Ovary (tissue), 9 donors: ENCODE data around the gene LOX. TPM values are rescaled to one million over a fixed set of nuclear protein-coding genes. Genes with fewer than 3 reads are reported as not detected.

Source experiments
- DNase-seq, 5 donors: peaks; one replicate each; pipeline ENCODE4 v3.0.0-alpha.2; 2019 to 2020
- H3K27ac ChIP-seq, 2 donors: fragments of 200-600 bp; one replicate each; pipeline versions ENCODE4 v1.5.1 to v1.8.0; 2019 to 2022
- H3K27me3 ChIP-seq: fragments of 200-600 bp; one replicate; pipeline ENCODE4 v1.8.0; 2022
- H3K36me3 ChIP-seq: fragments of 200-600 bp; sonication (generic); one replicate; pipeline ENCODE4 v1.5.1; 2019
- H3K4me1 ChIP-seq: one replicate; pipeline ENCODE4 v1.8.1; 2013; ENCODE audit warnings: mild to moderate bottlenecking, moderate library complexity; ENCODE audit not compliant: insufficient read depth
- H3K4me3 ChIP-seq: fragments of 200-600 bp; sonication (generic); one replicate; pipeline ENCODE4 v1.5.1; 2017
- H3K9me3 ChIP-seq, 2 donors: fragments of 200-600 bp in 1 of 2; sonication (generic) in 1 of 2; one replicate each; pipeline versions ENCODE4 v1.5.1 to v1.8.1; 2013 to 2019; ENCODE audit warnings: mild to moderate bottlenecking in 1 of 2, moderate library complexity in 1 of 2
- EP300 ChIP-seq: sonication (generic); formaldehyde crosslinking; IDR thresholded peaks from one replicate; pipeline ENCODE4 v1.6.1; 2017; ENCODE audit warnings: antibody characterized with exemption
- POLR2A ChIP-seq: fragments of 450-650 bp; IDR thresholded peaks from one replicate; pipeline ENCODE4 v1.6.1; 2017; ENCODE audit warnings: antibody characterized with exemption, mild to moderate bottlenecking, moderate library complexity
- WGBS, 3 donors: extraction: QIAGEN DNeasy Blood & Tissue Kit in 1 of 3; methylation state at CpG; one replicate each; pipeline versions ENCODE4 v1.1.5 to v1.1.7; 2013 to 2017; 5-methylcytosine and 5-hydroxymethylcytosine counted together
- intact Hi-C, 4 donors: fragments of 100-400 bp; cut with DNase I; formaldehyde crosslinking; loops; one replicate each; pipeline versions ENCODE4 v1.11.0 to v1.15.1; 2022 to 2023
- polyA plus RNA-seq, 2 donors: library from polyadenylated mRNA; stranded (reverse); fragments of 200-250 nt in 1 of 2; fragments of 350-450 nt in 1 of 2; fragmentation: Illumina TruSeq in 1 of 2; extraction: RNeasy Lipid Tissue Mini Kit (QIAGEN cat#74804) in 1 of 2; gene quantifications; one replicate each; pipeline ENCODE4 v1.2.3, GENCODE V29; 2013 to 2014
- total RNA-seq, 7 donors: library from RNA; depleted of rRNA in 2 of 7; stranded (reverse); fragments of >200 nt in 2 of 7; fragmentation: NEBNext Ultra II Directional in 3 of 7; extraction: Animal tissue kit (Norgen Biotek cat#: 25700) in 3 of 7; gene quantifications; one replicate each; pipeline versions ENCODE4 v1.1.0 to v1.2.4, GENCODE V29; 2016 to 2023
- TF ChIP-seq, protein P1 (sequence below), 3 donors: fragments of 450-650 bp in 2 of 3; fragments of 200-600 bp in 1 of 3; IDR thresholded peaks; one replicate each; pipeline versions ENCODE4 v1.5.1 to v1.8.0; 2016 to 2022; ENCODE audit warnings: antibody characterized with exemption in 3 of 3, mild to moderate bottlenecking in 1 of 3
- donor health status: DM: no; HTN: no; CAD: no; lungs with moderate emphysema.
- donor health status: DM: no; HTN: no; CAD: no.
- donor health status: Bipolar disorder and iron deficiency.
- donor health status: DM: yes; HTN: yes; CAD: no.
- donor health status: DM: no; HTN: no; CAD: no.
- donor health status: DM: yes; HTN: yes; CAD: no.

Gene LOX
- total and polyA plus RNA-seq, 9 donors = 6.9 to 23.5 (median 10.9) TPM

DNA sequence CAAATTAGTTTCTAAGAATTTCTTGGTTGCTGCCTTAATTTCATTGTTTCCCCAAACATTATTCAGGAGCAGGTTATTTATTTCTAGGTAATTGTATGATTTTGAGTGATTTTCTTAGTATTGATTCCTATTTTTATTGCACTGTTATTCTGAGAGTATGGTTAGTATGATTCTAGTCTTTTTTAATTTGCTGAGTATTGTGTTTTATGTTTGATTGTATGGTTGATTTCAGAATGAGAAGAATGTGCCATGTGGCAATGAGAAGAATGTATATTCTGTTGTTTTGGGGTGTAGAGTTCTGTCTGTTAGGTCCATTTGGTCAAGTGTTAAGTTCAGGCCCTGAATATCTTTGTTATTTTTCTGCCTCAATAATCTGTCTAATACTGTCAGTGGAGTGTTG is 27.1 kb downstream of the LOX start:
- Histone ChIP-seq H3K27ac (no peak overlapping the region), H3K4me3 (no peak overlapping the region), H3K4me1 (no peaks in the 10 kb centered on the region), H3K9me3 (no peaks in the 10 kb centered on the region), H3K27me3 (no peaks in the 10 kb centered on the region), H3K36me3 (no peaks in the 10 kb centered on the region)
- intact Hi-C loops = no loop called here
- DNase-seq = no peak
- no peak for TF ChIP-seq POLR2A
- TF ChIP-seq, protein P1, sequence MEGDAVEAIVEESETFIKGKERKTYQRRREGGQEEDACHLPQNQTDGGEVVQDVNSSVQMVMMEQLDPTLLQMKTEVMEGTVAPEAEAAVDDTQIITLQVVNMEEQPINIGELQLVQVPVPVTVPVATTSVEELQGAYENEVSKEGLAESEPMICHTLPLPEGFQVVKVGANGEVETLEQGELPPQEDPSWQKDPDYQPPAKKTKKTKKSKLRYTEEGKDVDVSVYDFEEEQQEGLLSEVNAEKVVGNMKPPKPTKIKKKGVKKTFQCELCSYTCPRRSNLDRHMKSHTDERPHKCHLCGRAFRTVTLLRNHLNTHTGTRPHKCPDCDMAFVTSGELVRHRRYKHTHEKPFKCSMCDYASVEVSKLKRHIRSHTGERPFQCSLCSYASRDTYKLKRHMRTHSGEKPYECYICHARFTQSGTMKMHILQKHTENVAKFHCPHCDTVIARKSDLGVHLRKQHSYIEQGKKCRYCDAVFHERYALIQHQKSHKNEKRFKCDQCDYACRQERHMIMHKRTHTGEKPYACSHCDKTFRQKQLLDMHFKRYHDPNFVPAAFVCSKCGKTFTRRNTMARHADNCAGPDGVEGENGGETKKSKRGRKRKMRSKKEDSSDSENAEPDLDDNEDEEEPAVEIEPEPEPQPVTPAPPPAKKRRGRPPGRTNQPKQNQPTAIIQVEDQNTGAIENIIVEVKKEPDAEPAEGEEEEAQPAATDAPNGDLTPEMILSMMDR (IDR thresholded peaks at IDR 0.05) = no peak
- no peak for TF ChIP-seq EP300

DNA sequence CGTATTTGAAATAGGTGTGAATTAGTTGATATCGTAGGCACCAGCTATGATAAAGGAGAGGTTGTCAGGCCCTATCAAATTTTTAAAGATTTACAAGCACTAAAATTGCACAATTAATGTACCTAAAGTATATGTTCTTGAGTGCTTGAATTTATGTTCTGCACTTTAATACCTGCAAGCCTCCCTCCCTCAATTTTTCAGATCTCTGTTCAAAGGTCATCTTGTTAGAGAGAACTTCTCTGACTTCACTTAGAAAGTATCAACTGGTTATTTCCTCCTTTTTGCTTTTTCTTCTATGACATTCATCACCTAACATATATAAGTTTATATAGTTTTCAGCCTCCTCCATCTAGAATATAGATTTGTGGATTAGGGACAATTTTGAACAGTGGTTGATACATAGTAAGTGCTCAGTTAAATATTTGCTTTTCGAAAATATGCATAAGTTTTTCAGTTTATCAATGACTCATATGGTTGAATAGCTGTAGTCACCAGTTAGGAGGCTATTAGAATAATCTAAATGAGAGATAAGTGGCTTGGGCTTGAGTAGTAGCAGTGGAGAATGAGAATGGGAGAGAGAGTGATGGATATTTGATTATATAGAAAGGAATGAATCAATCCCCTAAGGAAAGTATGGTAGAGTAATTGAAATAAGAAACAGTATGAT is 37.3 kb downstream of the LOX start:
- 35 to 56% (median 38%) methylated on average over 3 of the region's 3 CpGs for whole genome bisulfite sequencing, 3 donors
- H3K27me3 ChIP-seq = no peaks in the 10 kb centered on the region
- no peak overlapping the region for H3K4me3 ChIP-seq
- no peak for DNase-seq
- TF ChIP-seq EP300 = no peak
- no peaks in the 10 kb centered on the region for H3K4me1 ChIP-seq
- intact Hi-C loops = no loop called here
- H3K9me3 ChIP-seq = no peaks in the 10 kb centered on the region
- no peaks in the 10 kb centered on the region for H3K36me3 ChIP-seq
- no peak overlapping the region for H3K27ac ChIP-seq

DNA sequence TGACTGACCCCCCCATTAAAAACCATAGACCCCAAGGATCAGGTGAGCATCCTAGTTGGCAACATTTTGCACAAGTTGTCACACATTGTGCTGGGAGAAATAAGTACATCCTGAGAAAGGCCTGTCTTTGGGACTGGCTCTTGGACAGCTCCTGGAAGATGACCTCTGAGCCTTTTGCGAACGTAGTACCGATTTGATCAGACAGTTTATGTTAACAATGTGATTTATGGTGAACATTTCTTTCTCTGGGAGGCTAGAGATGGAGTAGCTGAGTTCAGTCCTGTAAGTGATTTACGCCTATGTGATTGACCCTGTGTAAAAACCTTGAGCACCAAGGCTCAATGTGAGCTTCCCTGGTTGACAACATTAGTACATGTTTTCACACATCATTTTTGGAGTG is 41.7 kb downstream of the LOX start:
- Histone ChIP-seq H3K27me3 (no peaks in the 10 kb centered on the region), H3K4me3 (no peak overlapping the region), H3K36me3 (no peaks in the 10 kb centered on the region), H3K4me1 (no peaks in the 10 kb centered on the region), H3K9me3 (no peaks in the 10 kb centered on the region), H3K27ac (no peak overlapping the region)
- intact Hi-C loops = no loop called here
- no peak for DNase-seq
- WGBS, 3 donors = 67 to 80% (median 72%) methylated on average over 4 of the region's 4 CpGs
- TF ChIP-seq POLR2A = no peak
- TF ChIP-seq, protein P1 (IDR thresholded peaks at IDR 0.05) = no peak
- TF ChIP-seq EP300 = no peak

DNA sequence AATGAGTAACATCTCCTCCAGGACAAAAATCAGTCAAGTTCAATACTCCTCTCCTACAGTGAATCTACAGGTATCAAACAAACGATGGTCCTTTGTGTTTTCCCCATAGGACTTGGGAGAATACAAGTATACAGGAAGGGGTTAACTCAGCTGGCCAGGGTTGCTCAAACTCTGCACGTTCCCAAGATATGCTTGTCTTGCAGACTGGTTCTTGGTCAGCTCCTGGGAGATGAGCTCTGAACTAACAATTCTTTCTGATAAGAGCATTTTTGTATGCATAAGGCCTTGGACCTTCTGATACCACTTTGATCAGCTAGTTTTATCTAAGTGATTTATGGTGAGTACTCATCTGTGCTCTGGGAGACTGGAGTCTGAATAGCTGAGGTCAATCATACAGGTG is 42.1 kb downstream of the LOX start:
- intact Hi-C loops = no loop called here
- no peak for DNase-seq
- TF ChIP-seq, protein P1 (IDR thresholded peaks at IDR 0.05) = no peak
- no peak for TF ChIP-seq POLR2A
- no peak for TF ChIP-seq EP300
- whole genome bisulfite sequencing, 3 donors = 47% methylated on average over 2 of the region's 2 CpGs
- Histone ChIP-seq H3K4me3 (no peak overlapping the region), H3K27me3 (no peaks in the 10 kb centered on the region), H3K36me3 (no peaks in the 10 kb centered on the region), H3K27ac (no peak overlapping the region), H3K9me3 (no peaks in the 10 kb centered on the region), H3K4me1 (no peaks in the 10 kb centered on the region)

DNA sequence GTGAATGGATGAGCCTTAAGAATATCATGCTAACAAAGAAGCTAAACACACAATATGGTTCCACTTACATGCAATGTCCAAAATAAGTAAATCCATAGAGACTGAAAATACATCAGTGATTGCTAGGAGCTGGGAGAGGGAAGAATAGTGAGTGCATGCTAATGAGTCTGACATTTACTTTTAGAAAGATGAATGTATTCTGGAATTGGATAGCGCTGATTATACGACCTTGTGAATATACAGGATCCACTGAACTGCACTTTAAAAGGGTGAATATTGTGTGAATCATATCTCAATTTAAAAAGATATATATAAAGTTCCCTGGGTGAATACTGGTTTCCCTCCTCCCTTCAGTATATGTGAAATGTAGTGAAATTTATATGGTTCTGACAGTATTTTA is 46.2 kb downstream of the LOX start:
- intact Hi-C loops = no loop called here
- TF ChIP-seq POLR2A (no peak), EP300 (no peak)
- TF ChIP-seq, protein P1 (IDR thresholded peaks at IDR 0.05) = no peak
- Histone ChIP-seq H3K9me3 (no peaks in the 10 kb centered on the region), H3K4me1 (no peaks in the 10 kb centered on the region), H3K36me3 (no peaks in the 10 kb centered on the region), H3K4me3 (no peak overlapping the region), H3K27me3 (no peaks in the 10 kb centered on the region), H3K27ac (no peak overlapping the region)
- 88 to 93% (median 90%) methylated on average over 2 of the region's 2 CpGs for WGBS, 3 donors
- DNase-seq = no peak
